GM21786 (cell line): ENCODE results near the gene OPRD1.
"Not testable (repeated sequence)": the region's sequence is repeated elsewhere in the genome, so short reads cannot be mapped to it uniquely, and the experiment has no call there.

Experiments
- ATAC-seq: cut with Tn5 transposase; IDR thresholded peaks from one replicate; pipeline ENCODE4 v1.9.1; 2021; ENCODE audit not compliant: unreplicated experiment

The OPRD1 gene

GRCh38 chr1:28800324-28800723, 11.6 kb upstream of the OPRD1 start:
- ATAC-seq = no peak

- no peak for ATAC-seq
Observed at GRCh38 chr1:28801461-28801860, 10.5 kb upstream of the OPRD1 start.

- ATAC-seq = no peak
Observed at GRCh38 chr1:28803051-28803450, 8.9 kb upstream of the OPRD1 start.

- ATAC-seq = no peak
Observed at GRCh38 chr1:28803662-28804061, 8.3 kb upstream of the OPRD1 start.

GRCh38 chr1:28804071-28804470, 7.9 kb upstream of the OPRD1 start:
- no peak for ATAC-seq

- ATAC-seq = no peak
Observed at GRCh38 chr1:28807046-28807445, 4.9 kb upstream of the OPRD1 start.

GRCh38 chr1:28807986-28808385, 4.0 kb upstream of the OPRD1 start:
- no peak for ATAC-seq

GRCh38 chr1:28811369-28811765, 603 bp upstream of the OPRD1 start:
- no peak for ATAC-seq

GRCh38 chr1:28812669-28813468, 899 bp downstream of the OPRD1 start:
- ATAC-seq = no peak

GRCh38 chr1:28813931-28814465, 2.0 kb downstream of the OPRD1 start:
- ATAC-seq = no peak

GRCh38 chr1:28815533-28816185, 3.7 kb downstream of the OPRD1 start:
- ATAC-seq = no peak

- ATAC-seq = no peak
Observed at GRCh38 chr1:28817133-28817532, 5.2 kb downstream of the OPRD1 start.

- no peak for ATAC-seq
Observed at GRCh38 chr1:28819020-28819419, 7.0 kb downstream of the OPRD1 start.

GRCh38 chr1:28822799-28823198, 10.8 kb downstream of the OPRD1 start:
- ATAC-seq = no peak

- ATAC-seq = not testable (repeated sequence)
Observed at GRCh38 chr1:28824061-28824460, 12.1 kb downstream of the OPRD1 start.

- not testable (repeated sequence) for ATAC-seq
Observed at GRCh38 chr1:28828227-28828858, 16.4 kb downstream of the OPRD1 start.

- ATAC-seq = no peak
Observed at GRCh38 chr1:28830814-28831213, 18.8 kb downstream of the OPRD1 start.

GRCh38 chr1:28832966-28833365, 21.0 kb downstream of the OPRD1 start:
- ATAC-seq = no peak

GRCh38 chr1:28833381-28833780, 21.4 kb downstream of the OPRD1 start:
- ATAC-seq = no peak

GRCh38 chr1:28835237-28835650, 23.3 kb downstream of the OPRD1 start:
- ATAC-seq = no peak

GRCh38 chr1:28836421-28836956, 24.5 kb downstream of the OPRD1 start:
- ATAC-seq = no peak
